HCT116 (cell line): ENCODE data around the gene COPS3. TPM values are rescaled to one million over a fixed set of nuclear protein-coding genes. Genes with fewer than 3 reads are reported as not detected.

Experiments used
- ATAC-seq: fragments of 200-7000 bp; cut with Tn5 transposase; 2 replicates; pipeline ENCODE4 v1.9.1; 2020; ENCODE audit warnings: mild to moderate bottlenecking, moderate library complexity
- BruUV-seq: library from RNA; stranded (reverse); fragments of 400-500 nt; replicated peaks from 2 replicates; lab custom pipeline; 2021; lab: Mats Ljungman, UMichigan
- CTCF ChIA-PET: fragments of 300-600 bp; sonication (Branson Sonifier 250); formaldehyde crosslinking; loops from one replicate; lab custom pipeline; 2021; ENCODE audit warnings: antibody characterized with exemption; lab: Charles Lee
- POLR2A ChIA-PET: fragments of 300-600, 350-600 bp; sonication (Branson Sonifier 250); formaldehyde crosslinking; loops from one replicate; lab custom pipeline; 2021; ENCODE audit warnings: antibody characterized with exemption; lab: Charles Lee
- RAD21 ChIA-PET, 2 experiments: fragments of 300-600 bp; sonication (Branson Sonifier 250); formaldehyde crosslinking; loops; one replicate each; lab custom pipeline; 2023; ENCODE audit warnings: low total read pairs in 2 of 2; ENCODE audit not compliant: uncharacterized antibody in 2 of 2, unreplicated experiment in 2 of 2, low non-redundant PET in 1 of 2; lab: Charles Lee
- DNase-seq: peaks from one replicate; pipeline ENCODE4 v3.0.0-alpha.2; 2010; ENCODE audit warnings: low read depth, low spot score
- H2AFZ ChIP-seq: fragments of 200-600 bp; shearing (Covaris generic), sonication (generic); 2 replicates; pipeline ENCODE4 v1.6.1; 2017; ENCODE audit warnings: low read depth, mixed run types, mixed read lengths, antibody characterized with exemption, low read length; ENCODE audit not compliant: poor library complexity, severe bottlenecking
- H3K27ac ChIP-seq: 2 replicates; pipeline ENCODE4 v1.5.1; 2012; ENCODE audit warnings: low read depth, low read length
- H3K27me3 ChIP-seq: fragments of 200-600 bp; sonication (generic); 2 replicates; pipeline ENCODE4 v1.6.1; 2016; ENCODE audit warnings: mixed run types, low read length, mixed read lengths; ENCODE audit not compliant: insufficient read depth
- H3K36me3 ChIP-seq, 2 experiments: fragments of 200-500 bp in 1 of 2; fragments of 200-600 bp in 1 of 2; sonication (Bioruptor generic) in 1 of 2; sonication (generic) in 1 of 2; 2 replicates each; pipeline versions ENCODE4 v1.5.1 to v1.6.1; 2014 to 2016; ENCODE audit warnings: low read length in 2 of 2, inconsistent platforms in 1 of 2, mixed read lengths in 1 of 2, mixed run types in 1 of 2; ENCODE audit not compliant: insufficient read depth in 2 of 2, control insufficient read depth in 1 of 2
- H3K4me1 ChIP-seq, 2 experiments: fragments of 200-600 bp in 1 of 2; sonication (generic) in 1 of 2; 2 replicates each; pipeline versions ENCODE4 v1.5.1 to v1.6.1; 2012 to 2017; ENCODE audit warnings: low read length in 2 of 2, inconsistent platforms in 1 of 2, mild to moderate bottlenecking in 1 of 2, mixed read lengths in 1 of 2, mixed run types in 1 of 2, moderate library complexity in 1 of 2; ENCODE audit not compliant: insufficient read depth in 2 of 2, control insufficient read depth in 1 of 2
- H3K4me2 ChIP-seq: fragments of 200-600 bp; sonication (generic); 2 replicates; pipeline ENCODE4 v1.6.1; 2017; ENCODE audit warnings: mixed run types, low read length, mixed read lengths
- H3K4me3 ChIP-seq, 2 experiments: fragments of 200-600 bp in 1 of 2; sonication (generic) in 1 of 2; replicated peaks in 1 of 2; 2 replicates each; pipeline ENCODE4 v1.5.1; 2011 to 2016; ENCODE audit warnings: low read length in 2 of 2, control low read depth in 1 of 2, low read depth in 1 of 2, mild to moderate bottlenecking in 1 of 2, mixed read lengths in 1 of 2, mixed run types in 1 of 2
- H3K79me2 ChIP-seq: fragments of 200-600 bp; sonication (generic); 2 replicates; pipeline ENCODE4 v1.6.1; 2017; ENCODE audit warnings: mild to moderate bottlenecking, mixed run types, low read length, moderate library complexity, mixed read lengths; ENCODE audit not compliant: insufficient read depth
- H3K9ac ChIP-seq: fragments of 200-600 bp; sonication (generic); 2 replicates; pipeline ENCODE4 v1.6.1; 2016; ENCODE audit warnings: low read length, mixed read lengths
- H3K9me2 ChIP-seq: fragments of 200-600 bp; sonication (generic), shearing (Covaris generic); 2 replicates; pipeline ENCODE4 v1.6.1; 2017; ENCODE audit warnings: mixed run types, mild to moderate bottlenecking, moderate library complexity; ENCODE audit not compliant: insufficient read depth
- H3K9me3 ChIP-seq, 2 experiments: fragments of 200-500 bp in 1 of 2; fragments of 200-600 bp in 1 of 2; sonication (Bioruptor generic) in 1 of 2; sonication (generic) in 1 of 2; 2 replicates each; pipeline ENCODE4 v1.6.1; 2014 to 2017; ENCODE audit warnings: low read length in 2 of 2, mixed read lengths in 2 of 2, inconsistent platforms in 1 of 2, low read depth in 1 of 2, mild to moderate bottlenecking in 1 of 2, mixed run types in 1 of 2, moderate library complexity in 1 of 2; ENCODE audit not compliant: control insufficient read depth in 1 of 2, insufficient read depth in 1 of 2
- H4K20me1 ChIP-seq: fragments of 200-600 bp; sonication (generic), shearing (Covaris generic); 2 replicates; pipeline ENCODE4 v1.6.1; 2017; ENCODE audit warnings: mixed run types, mild to moderate bottlenecking, moderate library complexity; ENCODE audit not compliant: insufficient read depth
- CBX3 ChIP-seq: IDR thresholded peaks from 2 replicates; pipeline ENCODE4 v1.6.1; 2012; ENCODE audit warnings: low read depth
- CEBPB ChIP-seq: IDR thresholded peaks from 2 replicates; pipeline ENCODE4 v1.6.1; 2012; ENCODE audit warnings: low read depth
- EGR1 ChIP-seq: IDR thresholded peaks from 2 replicates; pipeline ENCODE4 v1.6.1; 2012; ENCODE audit warnings: low read depth
- ELF1 ChIP-seq: IDR thresholded peaks from 2 replicates; pipeline ENCODE4 v1.6.1; 2012; ENCODE audit warnings: low read depth, borderline replicate concordance
- EZH2 ChIP-seq: fragments of 200-600 bp; sonication (generic); IDR thresholded peaks from 2 replicates; pipeline ENCODE4 v1.6.1; 2017; ENCODE audit warnings: antibody characterized with exemption, mixed run types
- FOSL1 ChIP-seq: IDR thresholded peaks from 2 replicates; pipeline ENCODE4 v1.6.1; 2012; ENCODE audit warnings: low read depth
- JUND ChIP-seq: IDR thresholded peaks from 2 replicates; pipeline ENCODE4 v1.6.1; 2012
- POLR2A ChIP-seq: IDR thresholded peaks from 2 replicates; pipeline ENCODE4 v1.7.0; 2011; ENCODE audit warnings: borderline replicate concordance; ENCODE audit not compliant: insufficient read depth, insufficient read length; ENCODE audit errors: extremely low read depth
- POLR2AphosphoS5 ChIP-seq: IDR thresholded peaks from 2 replicates; pipeline ENCODE4 v1.6.1; 2011; ENCODE audit warnings: mild to moderate bottlenecking, low read depth, low read length, moderate library complexity
- RAD21 ChIP-seq: IDR thresholded peaks from 2 replicates; pipeline ENCODE4 v1.6.1; 2012; ENCODE audit warnings: low read depth, mild to moderate bottlenecking
- SP1 ChIP-seq: IDR thresholded peaks from 2 replicates; pipeline ENCODE4 v1.6.1; 2012; ENCODE audit warnings: low read depth
- SRF ChIP-seq: IDR thresholded peaks from 2 replicates; pipeline ENCODE4 v1.6.1; 2012; ENCODE audit warnings: low read depth
- TCF7L2 ChIP-seq: IDR thresholded peaks from 2 replicates; pipeline ENCODE4 v1.7.0; 2011; ENCODE audit warnings: borderline replicate concordance, inconsistent platforms; ENCODE audit not compliant: insufficient read depth, insufficient read length; ENCODE audit errors: extremely low read depth
- YY1 ChIP-seq: IDR thresholded peaks from 2 replicates; pipeline ENCODE4 v1.6.1; 2011; ENCODE audit warnings: low read length, low read depth, moderate library complexity, mild to moderate bottlenecking; ENCODE audit not compliant: insufficient replicate concordance; ENCODE audit errors: extremely low read depth
- ZFX ChIP-seq: fragments of 450-650 bp; IDR thresholded peaks from 2 replicates; pipeline ENCODE4 v1.6.1; 2017
- ZNF274 ChIP-seq: fragments of 200-500 bp; sonication (Bioruptor generic); IDR thresholded peaks from 2 replicates; pipeline ENCODE4 v1.6.1; 2014; ENCODE audit warnings: mild to moderate bottlenecking, low read depth, low read length, inconsistent platforms
- intact Hi-C: fragments of 100-400 bp; cut with micrococcal nuclease; formaldehyde crosslinking; loops from 2 replicates; pipeline ENCODE4 v1.10.0; 2022
- total RNA-seq: library from RNA; stranded (reverse); gene quantifications from one replicate; pipeline ENCODE4 v1.2.1, GENCODE V29; 2021; ENCODE audit not compliant: unreplicated experiment
- TF ChIP-seq, protein P1 (sequence below), 3 experiments: fragments of 200-600 bp in 1 of 3; sonication (generic) in 1 of 3; IDR thresholded peaks in 2 of 3; conservative IDR thresholded peaks in 1 of 3; 2 replicates each; pipeline ENCODE4 v1.5.1; 2012 to 2017; ENCODE audit warnings: low read depth in 2 of 3, low read length in 2 of 3, antibody characterized with exemption in 1 of 3, borderline replicate concordance in 1 of 3, control low read depth in 1 of 3, mild to moderate bottlenecking in 1 of 3, mixed read lengths in 1 of 3, mixed run types in 1 of 3, moderate library complexity in 1 of 3; ENCODE audit not compliant: insufficient read depth in 1 of 3
- TF ChIP-seq, protein P2 (sequence below): IDR thresholded peaks from 2 replicates; pipeline ENCODE4 v1.6.1; 2012
- TF ChIP-seq, protein P3 (sequence below): IDR thresholded peaks from 2 replicates; pipeline ENCODE4 v1.6.1; 2012

Gene COPS3
- total RNA-seq, 1 experiment from 2014 or later, result 99.0 TPM

DNA sequence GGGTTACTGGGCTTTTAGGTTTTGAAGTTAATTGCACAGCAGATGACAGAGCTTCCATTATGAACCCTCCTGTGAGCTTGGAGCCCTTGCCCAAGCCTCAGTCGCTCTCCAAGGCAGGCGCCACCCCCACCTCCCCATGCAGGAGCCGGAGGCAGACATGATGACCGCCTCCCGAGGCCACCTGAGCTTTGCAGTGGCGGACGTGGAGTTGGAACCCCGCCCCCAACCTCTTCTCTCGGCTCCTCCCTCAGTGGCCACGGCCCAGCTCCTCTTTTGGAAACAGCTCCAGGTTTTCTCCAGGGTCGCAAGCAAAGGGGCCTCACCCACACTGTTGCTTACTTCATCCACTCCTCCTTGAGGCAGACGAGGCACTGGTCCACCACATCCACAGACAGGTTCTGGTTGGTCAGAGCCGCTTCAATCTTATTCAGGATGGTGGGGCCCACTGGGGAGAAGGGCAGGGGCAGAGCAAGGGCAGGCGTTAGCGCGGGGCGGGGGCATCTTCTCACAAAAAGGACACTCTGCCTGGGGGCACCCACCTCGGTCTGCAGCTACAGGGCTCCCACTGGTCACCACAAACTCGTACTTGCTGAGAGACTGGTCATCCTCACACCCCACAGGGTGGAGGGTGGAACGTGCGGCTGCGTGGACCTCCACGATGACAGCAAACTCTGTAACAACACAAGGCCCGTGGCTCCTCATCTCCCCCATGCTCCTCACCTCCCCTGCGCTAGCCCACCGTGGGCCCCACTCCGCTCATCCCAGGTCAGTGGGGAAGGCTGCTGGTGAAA is 66.2 kb downstream of the COPS3 start:
- ATAC-seq, result no peak
- no peaks in the 10 kb centered on the region for H3K27me3 ChIP-seq
- ChIA-PET RAD21 (no interaction called here), POLR2A (no interaction called here), CTCF (no interaction called here)
- DNase-seq, result no peak
- no peaks in the 10 kb centered on the region for H3K9me2 ChIP-seq
- peaks cover 6 to 27% of the 10 kb centered on the region in 2 experiments; a peak in 3 of 4 replicates for H3K36me3 ChIP-seq
- no peaks in the 10 kb centered on the region for H3K79me2 ChIP-seq
- no peak overlapping the region for H3K4me2 ChIP-seq
- H2AFZ ChIP-seq, result no peak overlapping the region
- BruUV-seq, result no TSS peak
- no peaks in the 10 kb centered on the region for H3K4me1 ChIP-seq
- H4K20me1 ChIP-seq, result no peaks in the 10 kb centered on the region
- no peak overlapping the region for H3K27ac ChIP-seq
- no peak overlapping the region for H3K9ac ChIP-seq
- H3K9me3 ChIP-seq, result no peaks in the 10 kb centered on the region
- TF ChIP-seq, protein P1, sequence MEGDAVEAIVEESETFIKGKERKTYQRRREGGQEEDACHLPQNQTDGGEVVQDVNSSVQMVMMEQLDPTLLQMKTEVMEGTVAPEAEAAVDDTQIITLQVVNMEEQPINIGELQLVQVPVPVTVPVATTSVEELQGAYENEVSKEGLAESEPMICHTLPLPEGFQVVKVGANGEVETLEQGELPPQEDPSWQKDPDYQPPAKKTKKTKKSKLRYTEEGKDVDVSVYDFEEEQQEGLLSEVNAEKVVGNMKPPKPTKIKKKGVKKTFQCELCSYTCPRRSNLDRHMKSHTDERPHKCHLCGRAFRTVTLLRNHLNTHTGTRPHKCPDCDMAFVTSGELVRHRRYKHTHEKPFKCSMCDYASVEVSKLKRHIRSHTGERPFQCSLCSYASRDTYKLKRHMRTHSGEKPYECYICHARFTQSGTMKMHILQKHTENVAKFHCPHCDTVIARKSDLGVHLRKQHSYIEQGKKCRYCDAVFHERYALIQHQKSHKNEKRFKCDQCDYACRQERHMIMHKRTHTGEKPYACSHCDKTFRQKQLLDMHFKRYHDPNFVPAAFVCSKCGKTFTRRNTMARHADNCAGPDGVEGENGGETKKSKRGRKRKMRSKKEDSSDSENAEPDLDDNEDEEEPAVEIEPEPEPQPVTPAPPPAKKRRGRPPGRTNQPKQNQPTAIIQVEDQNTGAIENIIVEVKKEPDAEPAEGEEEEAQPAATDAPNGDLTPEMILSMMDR (IDR thresholded peaks at IDR 0.05 in 2 of 3, conservative IDR thresholded peaks at IDR 0.05 in 1 of 3; ENCODE audit: borderline replicate concordance in 1 of 3, insufficient read depth in 1 of 3, low read depth in 2 of 3, low read length in 2 of 3), result no peak
- TF ChIP-seq TCF7L2 (no peak), ZNF274 (no peak), RAD21 (no peak), EGR1 (no peak), JUND (no peak), CEBPB (no peak), YY1 (no peak), POLR2AphosphoS5 (no peak), ELF1 (no peak), EZH2 (no peak), ZFX (no peak), FOSL1 (no peak), SP1 (no peak), CBX3 (no peak), SRF (no peak), POLR2A (no peak)
- TF ChIP-seq, protein P2, sequence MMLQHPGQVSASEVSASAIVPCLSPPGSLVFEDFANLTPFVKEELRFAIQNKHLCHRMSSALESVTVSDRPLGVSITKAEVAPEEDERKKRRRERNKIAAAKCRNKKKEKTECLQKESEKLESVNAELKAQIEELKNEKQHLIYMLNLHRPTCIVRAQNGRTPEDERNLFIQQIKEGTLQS, result no peak
- TF ChIP-seq, protein P3, sequence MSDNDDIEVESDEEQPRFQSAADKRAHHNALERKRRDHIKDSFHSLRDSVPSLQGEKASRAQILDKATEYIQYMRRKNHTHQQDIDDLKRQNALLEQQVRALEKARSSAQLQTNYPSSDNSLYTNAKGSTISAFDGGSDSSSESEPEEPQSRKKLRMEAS, result no peak
- H3K4me3 ChIP-seq, result no peak overlapping the region
- intact Hi-C loops, result no loop called here
